Neural cell (in vitro differentiated cells): Measurements from ENCODE around the gene STIL.

Source experiments
- EZH2 ChIP-seq: fragments of 200-600, 300-800 bp; shearing (Covaris generic), sonication (generic); IDR thresholded peaks from 2 replicates; pipeline ENCODE4 v1.6.1; 2014; ENCODE audit warnings: antibody characterized with exemption, low read length, borderline replicate concordance, mild to moderate bottlenecking; ENCODE audit not compliant: insufficient read depth, poor library complexity, severe bottlenecking
- MXI1 ChIP-seq: fragments of 450-650 bp; conservative IDR thresholded peaks from 2 replicates; pipeline ENCODE4 v1.6.1; 2014; ENCODE audit warnings: antibody characterized with exemption, mild to moderate bottlenecking; ENCODE audit not compliant: poor library complexity, severe bottlenecking
- TF ChIP-seq, protein P1 (sequence below): IDR thresholded peaks from 2 replicates; pipeline ENCODE4 v1.6.1; 2012; ENCODE audit warnings: borderline replicate concordance
- TF ChIP-seq, protein P2 (sequence below): fragments of 450-650 bp; IDR thresholded peaks from 2 replicates; pipeline ENCODE4 v1.5.1; 2014; ENCODE audit warnings: antibody characterized with exemption, mild to moderate bottlenecking, moderate library complexity; ENCODE audit not compliant: poor library complexity, severe bottlenecking

DNA sequence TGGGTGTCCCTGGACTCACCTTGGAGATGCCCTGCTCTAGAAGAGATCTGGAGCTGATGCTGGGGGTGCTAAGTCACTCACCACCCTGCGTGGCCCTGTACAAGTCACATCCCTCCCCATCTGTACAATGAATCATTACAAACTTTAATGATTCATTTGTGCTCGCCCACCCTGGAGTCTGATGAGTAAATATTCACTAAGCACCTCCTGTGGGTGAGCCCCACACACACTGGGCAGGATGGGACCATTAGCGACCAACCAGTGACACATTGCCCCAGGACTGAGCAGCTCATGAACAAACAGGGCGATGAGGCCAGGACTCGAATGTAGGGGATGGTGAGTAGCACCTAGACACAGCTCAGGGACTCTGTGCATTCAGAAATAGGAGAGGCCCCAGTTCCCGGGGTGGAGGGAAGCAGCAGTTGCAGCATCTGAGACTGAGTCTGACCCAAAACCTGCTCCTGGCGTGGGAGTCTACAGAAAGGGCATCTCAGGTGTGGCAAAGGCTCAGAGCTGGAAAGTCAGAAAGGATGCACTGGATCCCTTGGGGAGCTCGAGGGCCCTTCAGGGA is 106.1 kb downstream of the STIL start:
- TF ChIP-seq, protein P1, sequence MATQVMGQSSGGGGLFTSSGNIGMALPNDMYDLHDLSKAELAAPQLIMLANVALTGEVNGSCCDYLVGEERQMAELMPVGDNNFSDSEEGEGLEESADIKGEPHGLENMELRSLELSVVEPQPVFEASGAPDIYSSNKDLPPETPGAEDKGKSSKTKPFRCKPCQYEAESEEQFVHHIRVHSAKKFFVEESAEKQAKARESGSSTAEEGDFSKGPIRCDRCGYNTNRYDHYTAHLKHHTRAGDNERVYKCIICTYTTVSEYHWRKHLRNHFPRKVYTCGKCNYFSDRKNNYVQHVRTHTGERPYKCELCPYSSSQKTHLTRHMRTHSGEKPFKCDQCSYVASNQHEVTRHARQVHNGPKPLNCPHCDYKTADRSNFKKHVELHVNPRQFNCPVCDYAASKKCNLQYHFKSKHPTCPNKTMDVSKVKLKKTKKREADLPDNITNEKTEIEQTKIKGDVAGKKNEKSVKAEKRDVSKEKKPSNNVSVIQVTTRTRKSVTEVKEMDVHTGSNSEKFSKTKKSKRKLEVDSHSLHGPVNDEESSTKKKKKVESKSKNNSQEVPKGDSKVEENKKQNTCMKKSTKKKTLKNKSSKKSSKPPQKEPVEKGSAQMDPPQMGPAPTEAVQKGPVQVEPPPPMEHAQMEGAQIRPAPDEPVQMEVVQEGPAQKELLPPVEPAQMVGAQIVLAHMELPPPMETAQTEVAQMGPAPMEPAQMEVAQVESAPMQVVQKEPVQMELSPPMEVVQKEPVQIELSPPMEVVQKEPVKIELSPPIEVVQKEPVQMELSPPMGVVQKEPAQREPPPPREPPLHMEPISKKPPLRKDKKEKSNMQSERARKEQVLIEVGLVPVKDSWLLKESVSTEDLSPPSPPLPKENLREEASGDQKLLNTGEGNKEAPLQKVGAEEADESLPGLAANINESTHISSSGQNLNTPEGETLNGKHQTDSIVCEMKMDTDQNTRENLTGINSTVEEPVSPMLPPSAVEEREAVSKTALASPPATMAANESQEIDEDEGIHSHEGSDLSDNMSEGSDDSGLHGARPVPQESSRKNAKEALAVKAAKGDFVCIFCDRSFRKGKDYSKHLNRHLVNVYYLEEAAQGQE: no peak
- TF ChIP-seq, protein P2, sequence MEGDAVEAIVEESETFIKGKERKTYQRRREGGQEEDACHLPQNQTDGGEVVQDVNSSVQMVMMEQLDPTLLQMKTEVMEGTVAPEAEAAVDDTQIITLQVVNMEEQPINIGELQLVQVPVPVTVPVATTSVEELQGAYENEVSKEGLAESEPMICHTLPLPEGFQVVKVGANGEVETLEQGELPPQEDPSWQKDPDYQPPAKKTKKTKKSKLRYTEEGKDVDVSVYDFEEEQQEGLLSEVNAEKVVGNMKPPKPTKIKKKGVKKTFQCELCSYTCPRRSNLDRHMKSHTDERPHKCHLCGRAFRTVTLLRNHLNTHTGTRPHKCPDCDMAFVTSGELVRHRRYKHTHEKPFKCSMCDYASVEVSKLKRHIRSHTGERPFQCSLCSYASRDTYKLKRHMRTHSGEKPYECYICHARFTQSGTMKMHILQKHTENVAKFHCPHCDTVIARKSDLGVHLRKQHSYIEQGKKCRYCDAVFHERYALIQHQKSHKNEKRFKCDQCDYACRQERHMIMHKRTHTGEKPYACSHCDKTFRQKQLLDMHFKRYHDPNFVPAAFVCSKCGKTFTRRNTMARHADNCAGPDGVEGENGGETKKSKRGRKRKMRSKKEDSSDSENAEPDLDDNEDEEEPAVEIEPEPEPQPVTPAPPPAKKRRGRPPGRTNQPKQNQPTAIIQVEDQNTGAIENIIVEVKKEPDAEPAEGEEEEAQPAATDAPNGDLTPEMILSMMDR: no peak
- TF ChIP-seq EZH2 (no peak), MXI1 (no peak)
